Mucosa of rectum (tissue), 2 donors: ENCODE measurements around the gene PPFIBP1.
"Not testable (repeated sequence)": the region's sequence is repeated elsewhere in the genome, so short reads cannot be mapped to it uniquely, and the experiment has no call there.

Source experiments
- H3K27ac ChIP-seq, 2 donors: one replicate each; pipeline ENCODE4 v1.7.0; 2013; ENCODE audit warnings: inconsistent platforms in 2 of 2, low read depth in 2 of 2, low read length in 2 of 2
- H3K27me3 ChIP-seq, 2 donors: one replicate each; pipeline ENCODE4 v1.7.0; 2013; ENCODE audit warnings: low read length in 2 of 2; ENCODE audit not compliant: control insufficient read depth in 2 of 2, insufficient read depth in 2 of 2
- H3K36me3 ChIP-seq, 2 donors: one replicate each; pipeline ENCODE4 v1.7.0; 2013; ENCODE audit warnings: low read length in 2 of 2; ENCODE audit not compliant: control insufficient read depth in 2 of 2, insufficient read depth in 2 of 2
- H3K4me1 ChIP-seq, 2 donors: one replicate each; pipeline ENCODE4 v1.7.0; 2013; ENCODE audit warnings: low read length in 2 of 2, mild to moderate bottlenecking in 1 of 2; ENCODE audit not compliant: control insufficient read depth in 2 of 2, insufficient read depth in 2 of 2
- H3K4me3 ChIP-seq, 2 donors: one replicate each; pipeline ENCODE4 v1.7.0; 2013; ENCODE audit warnings: low read length in 2 of 2
- H3K9ac ChIP-seq, 2 donors: one replicate each; pipeline ENCODE4 v1.7.0; 2013; ENCODE audit warnings: low read length in 2 of 2, low read depth in 1 of 2, mild to moderate bottlenecking in 1 of 2
- H3K9me3 ChIP-seq, 2 donors: one replicate each; pipeline ENCODE4 v1.7.0; 2013; ENCODE audit warnings: low read length in 2 of 2; ENCODE audit not compliant: control insufficient read depth in 2 of 2
- donor health status: healthy.
- donor health status: Normal muscosa, but diverticular disease.

Gene PPFIBP1

GRCh38 chr12:27710592-27711316 is 186.7 kb downstream of the PPFIBP1 start, which contains the start of gene MRPS35:
MRPS35 (plus strand) TSS chr12:27710832; CDS start chr12:27710844, 12 bp downstream.
- peak within 1 kb of the TSS; percentile 91 to 95 for H3K9ac ChIP-seq
- no peaks in the 10 kb centered on the region for H3K27me3 ChIP-seq
- no peaks in the 10 kb centered on the region for H3K9me3 ChIP-seq
- H3K36me3 ChIP-seq, result peaks cover 0 to 6% of the 10 kb centered on the region in 2 donors
- peak within 1 kb of the TSS; percentile 86 to 98 for H3K4me3 ChIP-seq
- H3K4me1 ChIP-seq, result peaks cover 8 to 10% of the 10 kb centered on the region in 2 donors
- H3K27ac ChIP-seq, result peak within 1 kb of the TSS; percentile 81

DNA sequence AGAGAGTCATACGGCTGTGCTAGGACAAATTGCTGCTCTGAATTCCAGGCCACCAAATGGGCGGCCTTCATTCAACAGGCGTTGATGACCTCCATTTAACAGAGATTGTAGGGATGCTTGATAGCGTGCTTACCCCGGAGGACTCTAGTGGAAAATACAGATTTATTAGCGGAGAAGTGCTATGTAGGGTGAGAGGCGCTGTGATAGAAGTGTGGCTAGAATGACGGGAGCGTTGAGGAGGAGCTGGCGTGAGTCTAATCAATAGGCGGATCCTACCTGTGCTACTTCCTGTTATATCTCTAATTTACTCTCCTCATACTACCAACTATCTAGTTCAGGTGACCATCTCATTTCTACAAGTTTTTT is 187.3 kb downstream of the PPFIBP1 start:
- no peaks in the 10 kb centered on the region for H3K9me3 ChIP-seq
- no peaks in the 10 kb centered on the region for H3K27me3 ChIP-seq
- H3K9ac ChIP-seq, result peak overlapping the region; percentile 91 to 95
- peak overlapping the region; percentile 81 for H3K27ac ChIP-seq
- peaks cover 8 to 10% of the 10 kb centered on the region in 2 donors for H3K4me1 ChIP-seq
- peak overlapping the region; percentile 86 to 98 for H3K4me3 ChIP-seq
- H3K36me3 ChIP-seq, result peaks cover 0 to 11% of the 10 kb centered on the region in 2 donors

- Histone ChIP-seq H3K27me3 (no peaks in the 10 kb centered on the region), H3K9ac (peak overlapping the region in 1 of 2 donors; percentile 91), H3K36me3 (peaks cover 0 to 15% of the 10 kb centered on the region in 2 donors), H3K27ac (no peak overlapping the region), H3K4me1 (peaks cover 8 to 10% of the 10 kb centered on the region in 2 donors), H3K9me3 (no peaks in the 10 kb centered on the region), H3K4me3 (peak overlapping the region in 1 of 2 donors; percentile 86)
Measured at GRCh38 chr12:27711967-27712366, 188.0 kb downstream of the PPFIBP1 start.

DNA sequence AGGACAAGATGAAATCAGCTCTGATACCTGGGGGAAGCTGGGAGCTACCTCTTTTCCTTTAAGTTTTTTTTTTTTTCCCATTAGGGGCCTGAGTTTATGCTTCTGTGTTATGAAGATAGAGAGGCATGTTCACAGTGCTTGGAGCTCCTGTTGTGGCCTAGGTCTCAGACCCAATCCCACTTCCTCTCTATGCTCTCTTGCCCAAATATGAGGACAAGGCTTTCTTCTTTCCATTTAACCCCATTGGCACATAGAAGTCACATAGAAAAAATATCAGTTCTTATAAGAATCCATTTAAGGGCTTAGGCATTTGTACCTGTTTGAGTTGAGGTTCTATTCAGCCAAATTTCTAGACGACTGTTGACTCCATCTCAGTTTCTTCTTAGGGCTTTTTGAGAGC is 199.2 kb downstream of the PPFIBP1 start:
- H3K27me3 ChIP-seq, result no peaks in the 10 kb centered on the region
- no peak overlapping the region for H3K27ac ChIP-seq
- H3K4me3 ChIP-seq, result no peak overlapping the region
- no peak overlapping the region for H3K9ac ChIP-seq
- H3K36me3 ChIP-seq, result peaks cover 12 to 32% of the 10 kb centered on the region in 2 donors
- no peaks in the 10 kb centered on the region for H3K9me3 ChIP-seq
- H3K4me1 ChIP-seq, result no peaks in the 10 kb centered on the region

DNA sequence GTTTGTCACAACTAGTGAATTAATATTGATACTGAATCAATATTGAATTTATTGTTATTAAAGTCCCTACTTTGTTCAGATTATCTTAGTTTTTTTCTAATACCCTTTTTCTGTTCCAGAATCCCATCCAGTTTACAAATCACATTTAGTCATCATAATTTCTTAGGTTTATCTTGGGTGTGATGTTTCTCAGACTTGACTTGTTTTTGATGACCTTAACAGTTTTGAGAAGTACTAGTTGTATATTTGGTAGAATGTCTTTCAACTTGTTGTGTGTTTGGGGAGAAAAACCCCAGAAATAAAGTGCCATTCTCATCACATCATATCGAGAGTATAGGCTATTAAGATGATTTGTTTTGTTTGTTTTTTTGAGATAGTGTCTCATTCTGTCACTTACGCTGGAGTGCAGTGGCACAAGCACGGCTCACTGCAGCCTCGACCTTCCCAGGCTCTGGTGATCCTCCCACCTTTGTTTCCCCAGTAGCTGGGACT is 206.1 kb downstream of the PPFIBP1 start:
- Histone ChIP-seq H3K4me1 (peaks cover 0 to 4% of the 10 kb centered on the region in 2 donors), H3K4me3 (no peak overlapping the region), H3K27me3 (no peaks in the 10 kb centered on the region), H3K9ac (no peak overlapping the region), H3K9me3 (no peaks in the 10 kb centered on the region), H3K36me3 (peaks cover 6 to 23% of the 10 kb centered on the region in 2 donors), H3K27ac (no peak overlapping the region)

DNA sequence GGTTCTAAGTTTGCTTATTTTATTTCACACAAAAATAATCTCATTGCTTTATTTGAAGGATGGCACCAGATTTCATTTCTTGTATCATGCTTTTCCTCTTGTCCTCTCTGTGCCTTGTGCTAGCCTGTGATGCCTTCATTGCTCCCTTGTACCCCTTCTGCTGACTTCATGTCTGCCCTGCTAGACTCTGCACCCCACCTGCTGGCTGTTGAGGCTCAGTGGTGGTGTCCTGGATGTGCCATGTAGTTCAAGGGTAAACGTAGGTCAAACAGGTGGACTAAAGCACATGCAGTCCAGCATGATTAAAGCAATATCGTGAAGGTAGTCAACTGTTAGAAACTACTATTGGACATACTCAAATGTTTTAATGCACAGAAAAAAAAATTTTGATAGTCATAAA is 208.3 kb downstream of the PPFIBP1 start:
- H3K9ac ChIP-seq, result no peak overlapping the region
- H3K9me3 ChIP-seq, result no peaks in the 10 kb centered on the region
- no peaks in the 10 kb centered on the region for H3K27me3 ChIP-seq
- H3K36me3 ChIP-seq, result peaks cover 14 to 28% of the 10 kb centered on the region in 2 donors
- no peak overlapping the region for H3K27ac ChIP-seq
- no peak overlapping the region for H3K4me3 ChIP-seq
- peaks cover 0 to 4% of the 10 kb centered on the region in 2 donors for H3K4me1 ChIP-seq

DNA sequence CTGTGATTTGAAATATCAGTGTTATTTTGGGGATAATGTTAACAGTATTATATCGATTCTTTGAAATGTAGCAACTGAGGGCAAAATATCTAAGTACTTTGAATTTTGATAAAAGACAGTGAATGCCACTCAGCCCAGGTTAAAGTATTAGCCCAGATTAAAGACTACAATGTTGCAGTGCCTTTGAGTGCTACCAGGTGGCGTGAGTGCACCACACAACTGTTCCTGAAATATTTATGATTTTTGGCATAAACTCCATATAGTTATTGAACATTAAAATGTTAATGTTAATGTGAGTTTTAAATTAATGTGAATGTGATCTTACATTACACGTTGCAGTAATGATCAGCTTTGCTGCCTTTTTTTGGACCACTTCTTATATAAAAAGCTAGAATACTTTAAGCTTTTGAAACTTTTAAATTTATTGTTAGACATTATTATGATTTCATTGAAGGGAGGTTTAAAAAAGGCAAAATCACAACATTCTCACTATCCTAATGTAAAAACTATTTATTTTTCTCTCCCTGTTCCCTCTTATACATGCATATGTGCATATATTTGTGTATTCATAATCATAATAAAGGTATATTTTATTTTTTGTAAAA is 209.1 kb downstream of the PPFIBP1 start:
- Histone ChIP-seq H3K27ac (no peak overlapping the region), H3K4me1 (peaks cover 0 to 4% of the 10 kb centered on the region in 2 donors), H3K4me3 (no peak overlapping the region), H3K27me3 (no peaks in the 10 kb centered on the region), H3K9ac (no peak overlapping the region), H3K9me3 (no peaks in the 10 kb centered on the region), H3K36me3 (peaks cover 17 to 32% of the 10 kb centered on the region in 2 donors)

DNA sequence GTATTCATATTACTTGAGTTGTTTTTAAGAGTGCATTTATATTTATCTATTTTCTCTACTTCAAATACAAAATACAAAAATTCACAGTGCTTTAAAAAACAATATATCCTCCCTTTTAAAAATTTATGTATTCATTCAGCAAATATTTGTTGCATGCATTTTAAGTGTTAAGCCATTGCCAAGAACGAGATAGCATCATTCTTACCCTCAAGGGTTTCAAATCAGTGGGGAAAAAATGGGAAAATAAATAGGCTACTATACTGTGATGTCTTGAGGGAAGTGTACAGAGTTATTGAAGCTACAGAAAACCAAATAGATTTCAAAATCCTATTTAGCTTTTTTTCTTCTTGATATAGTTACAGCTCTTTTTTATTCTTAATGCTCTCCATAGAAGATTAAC is 209.8 kb downstream of the PPFIBP1 start:
- Histone ChIP-seq H3K27ac (no peak overlapping the region), H3K4me1 (peaks cover 0 to 1% of the 10 kb centered on the region in 2 donors), H3K36me3 (peaks cover 20 to 32% of the 10 kb centered on the region in 2 donors), H3K4me3 (no peak overlapping the region), H3K9me3 (no peaks in the 10 kb centered on the region), H3K27me3 (no peaks in the 10 kb centered on the region), H3K9ac (no peak overlapping the region)

- H3K9ac ChIP-seq, H3K9me3 ChIP-seq, H3K27ac ChIP-seq, H3K4me3 ChIP-seq, H3K27me3 ChIP-seq, H3K4me1 ChIP-seq: not testable (repeated sequence)
- peaks cover 20 to 32% of the 10 kb centered on the region in 2 donors for H3K36me3 ChIP-seq
Measured at GRCh38 chr12:27734321-27734720, 210.3 kb downstream of the PPFIBP1 start.

- no peak overlapping the region for H3K9ac ChIP-seq
- H3K27ac ChIP-seq, result no peak overlapping the region
- no peak overlapping the region for H3K4me3 ChIP-seq
- no peaks in the 10 kb centered on the region for H3K9me3 ChIP-seq
- peaks cover 6 to 20% of the 10 kb centered on the region in 2 donors for H3K36me3 ChIP-seq
- peaks cover 0 to 10% of the 10 kb centered on the region in 2 donors for H3K4me1 ChIP-seq
- no peaks in the 10 kb centered on the region for H3K27me3 ChIP-seq
Measured at GRCh38 chr12:27743601-27744000, 219.6 kb downstream of the PPFIBP1 start.
